Medulla oblongata (tissue), 1 donor: ENCODE measurements around the gene CAMTA1.
A peak's percentile ranks its signal among the peaks of the same experiment; 100 is the strongest.

ENCODE experiments used
- DNase-seq: peaks from one replicate; pipeline ENCODE4 v3.0.0-alpha.2; 2015; ENCODE audit errors: extremely low spot score

CAMTA1 gene

DNA sequence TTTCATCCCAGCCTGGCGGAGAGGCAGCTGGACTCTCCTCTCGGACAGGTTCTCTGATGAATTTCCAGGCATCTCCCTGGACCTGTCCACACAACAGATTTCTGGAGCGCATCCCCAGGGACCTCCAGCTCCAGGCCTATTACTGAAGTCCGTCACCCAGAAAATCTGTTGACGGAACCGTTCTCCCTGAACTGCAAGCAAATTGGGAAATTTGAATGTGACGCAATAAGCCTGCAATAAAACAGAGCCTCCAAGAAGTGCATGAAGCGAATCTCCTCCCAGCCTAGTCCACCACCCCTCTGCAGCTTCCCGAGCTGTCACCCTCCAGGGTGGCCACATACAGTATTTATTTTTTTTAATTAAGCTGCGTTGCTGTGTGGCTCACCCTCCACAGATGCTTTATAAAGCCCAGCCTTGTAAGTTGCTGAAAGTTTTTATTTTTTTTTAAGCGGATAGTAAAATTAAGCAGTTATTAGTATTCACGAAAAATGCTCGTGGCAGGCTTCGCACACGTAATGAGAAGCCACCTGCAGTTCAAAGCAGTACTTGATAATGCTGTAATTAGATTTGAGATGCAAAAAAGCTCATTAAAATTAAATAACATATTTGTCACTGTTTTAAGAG lies 173.3 kb downstream of the CAMTA1 start:
- no peak for DNase-seq

- no peak for DNase-seq
These were observed 174.2 kb downstream of the CAMTA1 start for GRCh38 chr1:6959491-6959890.

- DNase-seq: peak; percentile 49
These were observed 175.1 kb downstream of the CAMTA1 start for GRCh38 chr1:6960291-6960811.

- DNase-seq: no peak
These were observed 175.6 kb downstream of the CAMTA1 start for GRCh38 chr1:6960860-6961259.

GRCh38 chr1:6961289-6961688 lies 176.0 kb downstream of the CAMTA1 start:
- DNase-seq: no peak

DNA sequence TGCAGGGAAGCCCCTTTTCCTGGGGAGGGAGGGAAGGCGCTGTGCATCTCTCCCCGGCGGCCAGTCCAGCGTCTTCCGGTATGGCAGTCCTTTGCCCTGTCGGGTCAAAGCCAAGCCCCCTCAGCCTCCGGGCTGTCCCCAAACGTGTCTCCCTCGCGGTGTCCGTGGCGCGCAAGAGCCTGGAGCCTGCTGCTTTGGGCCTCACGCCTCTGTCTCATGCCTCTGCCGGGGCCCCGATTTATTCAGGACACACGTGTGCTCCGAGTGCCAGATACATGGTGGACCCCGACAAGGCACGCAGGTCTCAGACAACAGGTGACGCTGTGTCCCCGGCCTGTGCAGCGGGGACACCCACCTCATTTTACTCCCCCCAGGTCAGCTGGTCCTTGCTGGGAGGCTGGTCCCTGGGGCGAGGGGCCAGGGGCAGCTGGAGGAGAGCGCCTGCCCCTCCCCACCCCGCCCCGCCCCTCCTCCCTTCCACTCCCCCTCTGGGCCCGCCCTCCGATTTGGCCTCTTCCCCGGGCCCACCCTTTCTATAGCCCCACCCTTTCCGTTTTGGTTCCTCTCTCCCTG lies 176.7 kb downstream of the CAMTA1 start:
- DNase-seq: no peak

DNA sequence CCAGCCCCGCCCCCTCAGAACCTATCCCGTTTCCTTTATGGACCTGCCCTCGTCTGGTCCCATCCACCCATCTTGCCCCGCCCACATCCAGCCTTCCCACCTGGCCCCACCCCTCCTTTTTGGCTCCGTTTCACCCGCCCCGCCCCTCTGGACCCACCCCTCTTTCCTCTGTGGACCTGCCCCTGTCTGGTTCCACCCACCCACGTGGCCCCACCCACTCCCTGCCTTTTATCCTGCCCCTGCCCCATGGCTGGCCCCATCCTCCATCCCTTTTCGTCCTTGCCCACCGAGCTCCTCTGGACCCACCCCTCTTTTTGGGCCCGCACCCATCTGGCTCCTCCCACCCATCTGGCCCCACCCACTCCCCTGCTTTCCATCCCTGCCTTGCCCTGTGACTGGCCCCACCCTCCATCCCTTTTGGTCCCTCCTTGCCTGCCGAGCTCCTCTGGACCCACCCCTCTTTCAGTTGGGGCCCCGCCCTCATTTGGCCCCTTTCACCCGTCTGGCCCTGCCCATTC lies 177.3 kb downstream of the CAMTA1 start:
- DNase-seq: no peak

DNA sequence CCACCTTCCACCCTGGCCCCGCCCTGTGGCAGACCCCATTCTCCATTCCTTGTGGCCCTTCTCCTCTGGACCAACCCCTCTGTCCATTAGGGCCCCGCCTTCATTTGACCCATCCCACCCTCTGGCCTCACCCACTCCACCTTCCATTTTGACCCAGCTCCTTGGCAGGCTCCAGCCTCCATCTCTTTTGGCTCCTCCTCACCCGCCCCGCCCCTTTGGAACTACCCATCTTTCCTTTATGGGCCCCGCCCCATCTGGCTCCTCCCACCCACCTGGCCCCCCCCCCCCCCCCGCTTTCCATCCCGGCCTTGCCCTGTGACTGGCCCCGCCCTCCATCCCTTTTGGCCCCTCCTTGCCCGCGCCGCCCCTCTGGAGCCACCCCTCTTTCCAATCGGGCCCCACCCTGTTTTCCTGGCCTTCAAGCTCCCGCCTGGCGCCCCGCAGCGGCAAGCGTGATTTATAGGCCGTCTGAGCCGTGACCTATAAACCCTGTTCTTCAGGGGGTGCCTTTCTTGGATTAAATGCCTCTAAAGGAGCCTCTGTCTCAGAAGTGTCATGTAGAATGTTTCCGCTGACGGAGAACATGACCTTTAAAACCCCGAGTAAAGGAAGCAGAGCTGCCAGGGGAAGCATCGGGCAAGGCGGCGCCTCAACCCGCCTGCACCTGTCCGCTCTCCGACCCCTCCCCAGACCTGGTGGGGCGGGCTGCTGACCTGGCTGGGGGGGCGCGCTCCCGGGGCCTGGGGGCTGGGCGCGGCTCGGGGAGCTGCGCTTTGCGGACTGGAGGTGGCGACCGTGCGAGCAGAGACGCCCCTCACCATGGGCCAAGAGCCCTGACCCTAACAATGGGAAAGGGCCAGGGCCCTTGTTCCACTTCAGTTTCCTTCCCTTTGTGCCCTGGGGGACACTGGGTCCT lies 178.0 kb downstream of the CAMTA1 start:
- DNase-seq: no peak

DNA sequence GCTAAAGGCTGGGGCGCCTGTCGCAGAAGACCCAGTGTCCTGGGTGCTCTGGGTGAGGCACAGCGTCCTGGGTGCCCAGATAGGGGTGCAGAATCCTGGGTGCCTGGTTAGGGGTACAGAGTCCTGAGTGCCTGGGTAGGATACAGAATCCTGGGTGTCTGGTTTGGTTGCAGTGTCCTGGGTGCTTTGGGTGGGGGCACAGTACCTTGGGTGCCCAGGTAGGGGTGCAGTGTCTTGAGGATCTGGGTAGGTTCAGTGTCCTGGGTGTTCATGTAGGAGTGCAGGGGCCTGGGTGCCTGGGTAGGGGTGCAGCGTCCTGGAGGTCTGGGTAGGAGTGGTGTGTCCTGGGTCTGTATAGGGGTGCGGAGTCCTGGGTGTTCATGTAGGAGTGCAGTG lies 178.7 kb downstream of the CAMTA1 start:
- DNase-seq: no peak

DNA sequence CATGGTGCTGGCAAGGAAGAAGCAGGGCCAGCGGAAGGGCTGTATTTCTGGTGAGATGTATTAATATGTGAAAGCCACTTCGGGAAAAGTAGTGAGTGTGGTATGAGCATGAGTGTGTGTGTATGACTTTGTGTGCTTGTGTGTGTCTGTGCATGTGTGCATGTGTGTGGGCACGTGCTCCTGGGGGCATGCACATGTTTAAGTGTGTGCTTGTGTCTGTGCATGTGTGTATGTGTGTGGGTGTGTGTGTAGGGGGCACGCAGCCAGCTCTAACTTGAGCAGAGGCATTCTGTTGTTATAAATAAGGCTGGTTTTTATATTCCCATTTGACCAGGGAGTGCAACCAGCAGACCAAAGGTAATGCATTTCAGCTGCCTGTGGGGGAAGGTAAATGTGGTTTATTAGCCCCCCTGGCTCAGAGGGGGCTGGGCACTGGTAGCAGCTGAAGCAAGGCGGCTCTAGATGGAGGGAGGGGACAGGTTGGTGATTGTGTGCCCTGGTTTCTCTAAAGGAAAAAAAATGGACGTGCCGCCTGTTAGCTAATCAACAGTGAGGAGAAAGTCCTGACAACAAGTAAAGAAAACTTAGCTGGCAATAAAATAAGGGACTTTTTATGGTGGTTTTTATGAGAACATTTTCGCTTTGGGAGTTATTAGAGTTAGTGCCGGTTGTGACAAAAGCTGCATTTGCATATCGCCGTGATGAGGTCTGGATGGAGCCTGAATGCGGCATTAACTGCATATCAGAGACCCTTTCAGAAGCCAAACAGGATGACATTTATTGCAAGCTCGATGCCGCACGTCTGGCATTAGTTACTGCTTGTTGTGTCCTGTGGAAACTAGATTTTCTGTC lies 180.1 kb downstream of the CAMTA1 start:
- no peak for DNase-seq

DNA sequence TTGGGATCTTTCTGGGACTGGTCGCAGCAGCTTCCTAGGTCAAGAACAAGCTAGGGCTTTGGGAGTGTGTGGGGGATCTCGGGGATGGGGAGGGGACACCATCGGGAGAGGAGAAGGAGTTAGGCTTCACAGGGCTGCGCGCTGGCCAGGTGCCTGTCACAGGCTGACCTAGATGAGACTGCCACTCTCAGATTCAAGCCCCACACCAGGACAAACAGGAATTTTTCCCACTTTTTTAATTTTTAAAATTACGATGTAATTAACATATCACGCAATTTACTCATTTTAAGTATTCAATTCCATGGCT lies 180.6 kb downstream of the CAMTA1 start:
- no peak for DNase-seq

DNA sequence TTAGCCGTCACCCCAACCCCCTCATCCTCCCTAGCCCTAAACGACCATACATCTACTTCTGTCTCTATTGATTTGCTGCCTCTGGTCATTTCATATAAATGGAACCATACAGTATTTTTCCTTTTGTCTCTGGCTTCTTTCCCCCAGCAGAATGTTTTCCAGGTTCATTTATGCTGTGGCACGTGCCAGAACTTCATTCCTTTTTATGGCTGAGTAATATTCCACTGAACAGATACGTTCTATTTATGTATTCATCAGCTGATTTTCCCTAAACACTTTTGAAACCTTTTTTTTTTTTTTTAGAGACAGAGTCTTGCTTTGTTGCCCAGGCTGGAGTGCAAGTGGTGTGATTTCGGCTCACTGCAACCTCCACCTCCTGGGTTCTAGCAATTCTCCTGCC lies 181.1 kb downstream of the CAMTA1 start:
- no peak for DNase-seq

DNA sequence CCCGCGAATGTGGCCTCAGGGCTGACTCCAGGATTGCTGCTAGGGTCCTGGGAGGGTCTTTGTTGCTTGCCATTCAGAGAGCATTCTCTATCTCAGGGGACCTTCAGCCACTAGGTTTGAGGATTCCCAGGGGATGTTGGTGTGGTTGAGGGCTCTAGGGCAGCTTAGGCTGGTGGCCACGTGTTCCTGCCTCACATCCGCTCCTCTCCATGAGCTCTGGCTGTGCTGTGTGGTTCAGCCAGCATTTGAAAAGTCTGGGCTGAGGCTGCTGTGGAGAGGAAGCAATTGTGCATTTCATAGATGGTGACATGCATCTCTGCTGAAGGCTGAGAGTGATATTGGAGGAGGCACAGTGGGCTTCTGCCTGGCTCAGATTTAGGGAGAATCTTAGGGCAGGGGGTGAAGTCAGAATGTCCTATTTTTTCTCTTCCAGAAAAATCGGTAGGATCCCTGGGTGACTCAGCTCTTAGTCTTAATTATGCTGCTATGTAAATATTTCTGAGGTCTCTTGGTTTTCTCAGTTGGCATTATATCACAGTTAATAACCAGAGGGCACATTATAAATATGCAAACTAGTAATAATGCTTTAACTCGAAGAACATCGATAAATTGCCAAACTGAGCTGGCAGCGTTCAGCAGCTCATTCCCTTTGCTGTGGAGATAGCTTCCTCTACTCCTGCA lies 182.3 kb downstream of the CAMTA1 start:
- no peak for DNase-seq

DNA sequence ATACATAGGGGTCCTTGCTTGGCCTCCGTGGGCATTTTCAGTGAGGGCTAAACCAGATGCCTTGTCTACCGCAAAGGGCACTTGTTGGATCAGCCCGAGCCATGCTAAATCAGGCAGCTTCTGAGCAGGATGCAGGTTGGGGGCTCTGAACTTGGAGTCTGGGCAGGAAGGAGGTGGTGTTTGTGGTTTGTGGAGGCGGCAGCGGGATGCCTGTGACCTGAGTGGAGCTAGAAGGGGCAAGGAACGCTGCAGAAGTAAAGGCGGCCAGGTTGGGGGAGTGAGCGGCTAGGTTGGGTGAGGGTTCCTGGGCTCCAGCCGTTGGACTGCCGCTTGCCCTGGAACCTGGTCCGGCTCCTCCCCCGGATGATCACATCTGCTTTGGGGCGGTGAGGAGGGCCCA lies 183.9 kb downstream of the CAMTA1 start:
- DNase-seq: no peak

DNA sequence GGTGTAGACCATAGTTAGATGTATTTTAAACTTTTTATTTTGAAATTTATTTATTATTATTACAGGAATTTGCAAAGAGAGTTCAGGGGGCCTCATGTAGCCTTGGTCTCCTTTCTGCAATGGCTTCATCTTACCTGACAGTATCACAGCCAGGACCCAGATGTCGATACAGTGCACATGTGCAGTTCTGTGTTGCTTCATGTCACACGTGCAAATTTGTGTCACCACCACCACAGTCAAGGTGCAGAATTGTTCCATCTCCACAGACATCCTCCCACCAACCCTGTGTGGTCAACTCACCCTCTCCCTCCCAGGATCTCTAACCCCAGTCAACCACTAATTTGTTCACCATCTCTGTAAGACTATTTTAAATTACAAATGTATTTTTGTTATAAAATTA lies 184.5 kb downstream of the CAMTA1 start:
- DNase-seq: no peak

DNA sequence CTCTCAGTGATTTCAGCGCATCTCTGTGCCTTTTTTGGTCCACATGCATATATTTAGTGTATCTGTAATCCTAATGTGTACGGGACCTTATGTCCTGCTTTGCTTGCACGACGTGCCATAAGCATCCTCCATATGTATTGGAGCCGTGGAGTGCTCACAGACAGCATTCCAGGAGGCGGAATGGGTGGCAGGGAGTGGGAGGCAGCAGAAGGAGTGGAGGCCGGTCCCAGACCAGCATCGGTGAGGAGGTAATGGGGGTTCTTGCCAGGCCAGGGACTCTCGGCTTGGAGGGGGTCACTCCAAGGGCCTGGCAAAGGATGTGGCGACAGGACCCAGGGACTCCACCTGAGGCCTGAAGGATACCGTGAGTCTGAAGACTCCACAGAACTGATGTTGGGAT lies 185.0 kb downstream of the CAMTA1 start:
- no peak for DNase-seq

- no peak for DNase-seq
These were observed 185.8 kb downstream of the CAMTA1 start for GRCh38 chr1:6971048-6971447.

GRCh38 chr1:6971699-6972098 lies 186.4 kb downstream of the CAMTA1 start:
- DNase-seq: no peak

DNA sequence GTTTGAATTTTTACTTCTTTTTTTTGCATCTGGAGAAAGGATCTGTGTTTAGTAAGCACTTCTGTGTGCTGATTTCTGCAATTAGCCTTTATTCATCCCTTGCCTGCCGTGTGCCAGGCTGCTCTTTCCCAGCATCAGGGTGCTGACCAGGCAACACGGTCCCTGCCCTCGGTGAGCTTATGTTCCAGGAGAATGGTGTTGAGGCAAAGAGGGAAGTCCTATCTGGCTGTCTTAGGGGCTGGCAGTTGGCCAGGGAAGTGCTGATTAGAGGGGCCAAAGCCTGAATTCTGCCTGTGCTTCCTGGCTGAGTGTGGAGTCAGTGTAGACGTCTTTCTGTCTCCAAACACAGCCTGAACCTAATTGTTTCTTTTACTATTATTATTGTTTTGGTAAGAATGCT lies 187.1 kb downstream of the CAMTA1 start:
- no peak for DNase-seq

GRCh38 chr1:6975331-6976043 lies 190.2 kb downstream of the CAMTA1 start:
- DNase-seq: peak; percentile 69

DNA sequence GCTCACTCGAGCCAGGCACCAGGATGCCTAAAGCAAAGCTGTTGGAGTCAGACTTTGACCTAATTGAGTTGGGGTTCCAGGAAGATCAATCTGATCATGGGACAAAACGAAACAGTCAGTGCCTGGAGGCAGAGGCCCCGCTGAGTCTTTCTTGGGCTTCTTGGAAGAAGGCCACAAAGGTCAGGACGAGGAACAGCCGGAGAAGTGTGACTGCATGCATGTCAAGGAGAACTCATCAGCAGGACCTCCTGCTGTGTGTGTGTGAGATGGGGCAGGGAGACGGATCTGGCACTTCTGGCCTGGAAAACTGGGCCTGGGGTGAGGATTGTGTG lies 190.8 kb downstream of the CAMTA1 start:
- no peak for DNase-seq
